ENCODE data around the gene ABCF1. TPM values are rescaled to one million over a fixed set of nuclear protein-coding genes. Genes with fewer than 3 reads are reported as not detected.

ABCF1 gene
- total and polyA plus RNA-seq, 9 of the 15 experiments (the other 6 are each of a cell fraction or from before 2014, with no cell fraction given), result 41.6 to 193 (median 102) TPM

GRCh38 chr6:30615219-30615957 lies 44.1 kb downstream of the ABCF1 start (continued):
- TF ChIP-seq TFE3 (CRISPR knock-in tag; IDR thresholded peaks at IDR 0.05) (no peak), ELF4 (CRISPR knock-in tag; IDR thresholded peaks at IDR 0.05) (0 out of 2 replicates have a peak, but pooled peaks have one; percentile 72), ZNF609 (CRISPR knock-in tag; IDR thresholded peaks at IDR 0.05; ENCODE audit: borderline replicate concordance) (0 out of 2 replicates have a peak, but pooled peaks have one; percentile 4), ZKSCAN8 (CRISPR knock-in tag; IDR thresholded peaks at IDR 0.05) (peak; percentile 79; the same call in 1 of the 2 replicates), CCNT2 (IDR thresholded peaks at IDR 0.05; ENCODE audit: borderline replicate concordance, extremely low read depth, insufficient read length, low read depth, low read length) (peak; percentile 44), DLX4 (CRISPR knock-in tag; IDR thresholded peaks at IDR 0.05) (peak; percentile 55; the same call in 1 of the 2 replicates), FUS (optimal IDR thresholded peaks at IDR 0.05; ENCODE audit: low read depth, low read length) (peak; percentile 86), ZBTB40 (IDR thresholded peaks at IDR 0.05) (peak; percentile 36; the same call in 1 of the 2 replicates), ZBTB40 (CRISPR knock-in tag; IDR thresholded peaks at IDR 0.05) (no peak)

Data from K562 (cell line).